IgD-negative memory B cell (primary cell): ENCODE results near the gene ABO. TPM values are rescaled to one million over a fixed set of nuclear protein-coding genes. Genes with fewer than 3 reads are reported as not detected.
"Not testable (repeated sequence)": the region's sequence is repeated elsewhere in the genome, so short reads cannot be mapped to it uniquely, and the experiment has no call there.

Experiments used
- H3K27ac Mint-ChIP-seq, 3 donors: one replicate each; pipeline ENCODE4 v1.8.0; 2020 to 2022; ENCODE audit warnings: mild to moderate bottlenecking in 3 of 3, mixed read lengths in 3 of 3, moderate library complexity in 1 of 3
- H3K27me3 Mint-ChIP-seq: one replicate; pipeline ENCODE4 v1.8.0; 2021; ENCODE audit warnings: mixed read lengths
- H3K36me3 Mint-ChIP-seq: one replicate; pipeline ENCODE4 v1.8.0; 2020; ENCODE audit warnings: mild to moderate bottlenecking, mixed read lengths
- H3K4me1 Mint-ChIP-seq, 3 donors: one replicate each; pipeline ENCODE4 v1.8.0; 2020 to 2022; ENCODE audit warnings: mixed read lengths in 3 of 3, mild to moderate bottlenecking in 1 of 3
- H3K4me3 Mint-ChIP-seq, 4 donors: one replicate each; pipeline ENCODE4 v1.8.0; 2020 to 2022; ENCODE audit warnings: mild to moderate bottlenecking in 4 of 4, mixed read lengths in 4 of 4, moderate library complexity in 3 of 4
- H3K9me3 Mint-ChIP-seq, 3 donors: one replicate each; pipeline ENCODE4 v1.8.0; 2020 to 2021; ENCODE audit warnings: mixed read lengths in 3 of 3, mild to moderate bottlenecking in 1 of 3
- polyA plus RNA-seq: library from polyadenylated mRNA; unstranded; fragments of 300-500 nt; fragmentation: Illumina TruSeq; gene quantifications from one replicate; pipeline ENCODE4 v1.2.3, GENCODE V29; 2021

Gene ABO
- polyA plus RNA-seq, 1 donor from 2014 or later = not detected

DNA sequence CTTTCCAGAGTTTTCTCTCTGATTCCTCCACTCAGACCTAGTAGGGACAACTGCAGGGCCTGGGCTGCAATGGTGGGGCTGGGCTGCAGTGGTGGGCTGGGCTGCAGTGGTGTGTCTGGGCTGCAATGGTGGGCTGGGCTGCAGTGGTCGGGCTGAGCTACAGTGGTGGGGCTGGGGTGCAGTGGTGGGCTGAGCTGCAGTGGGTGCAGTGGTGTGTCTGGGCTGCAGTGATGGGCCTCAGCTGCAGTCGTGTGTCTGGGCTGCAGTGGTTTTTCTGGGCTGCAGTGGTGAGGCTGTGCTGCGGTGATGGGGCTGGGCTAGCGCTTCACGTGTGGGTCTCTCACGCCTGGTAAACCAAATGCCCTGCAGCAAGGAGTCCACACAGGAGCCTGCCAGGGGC is 27.4 kb downstream of the ABO start:
- no peak overlapping the region for H3K4me3 Mint-ChIP-seq
- H3K36me3 Mint-ChIP-seq = no peaks in the 10 kb centered on the region
- peaks cover 0 to 2% (median 0%) of the 10 kb centered on the region in 3 donors for H3K4me1 Mint-ChIP-seq
- peaks cover 16% of the 10 kb centered on the region for H3K27me3 Mint-ChIP-seq
- H3K27ac Mint-ChIP-seq = no peak overlapping the region
- peaks cover 0 to 2% (median 0%) of the 10 kb centered on the region in 3 donors for H3K9me3 Mint-ChIP-seq

DNA sequence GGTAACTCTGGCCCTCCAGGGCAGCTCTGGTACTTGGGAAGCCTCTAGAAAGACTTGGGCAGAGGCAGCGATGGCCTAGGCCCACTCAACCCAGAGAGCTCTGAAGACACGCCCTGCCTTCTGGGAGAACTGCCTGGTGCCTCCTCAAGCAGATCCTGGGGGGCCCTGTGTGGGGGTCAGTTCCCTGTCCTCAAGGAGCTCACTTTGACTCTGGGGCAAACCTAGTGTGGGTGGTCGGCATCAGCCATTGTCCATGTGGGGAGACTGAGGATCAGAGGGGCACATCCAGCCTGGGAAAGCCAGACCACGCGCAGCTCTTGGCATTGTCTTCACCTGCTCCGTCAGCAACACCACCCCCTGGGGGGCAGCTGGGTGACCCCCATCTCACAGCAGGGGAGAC is 28.0 kb downstream of the ABO start:
- Mint-ChIP-seq H3K4me3 (no peak overlapping the region), H3K27ac (no peak overlapping the region), H3K9me3 (peaks cover 0 to 2% (median 0%) of the 10 kb centered on the region in 3 donors), H3K36me3 (no peaks in the 10 kb centered on the region), H3K27me3 (peaks cover 20% of the 10 kb centered on the region), H3K4me1 (peaks cover 0 to 2% (median 0%) of the 10 kb centered on the region in 3 donors)

DNA sequence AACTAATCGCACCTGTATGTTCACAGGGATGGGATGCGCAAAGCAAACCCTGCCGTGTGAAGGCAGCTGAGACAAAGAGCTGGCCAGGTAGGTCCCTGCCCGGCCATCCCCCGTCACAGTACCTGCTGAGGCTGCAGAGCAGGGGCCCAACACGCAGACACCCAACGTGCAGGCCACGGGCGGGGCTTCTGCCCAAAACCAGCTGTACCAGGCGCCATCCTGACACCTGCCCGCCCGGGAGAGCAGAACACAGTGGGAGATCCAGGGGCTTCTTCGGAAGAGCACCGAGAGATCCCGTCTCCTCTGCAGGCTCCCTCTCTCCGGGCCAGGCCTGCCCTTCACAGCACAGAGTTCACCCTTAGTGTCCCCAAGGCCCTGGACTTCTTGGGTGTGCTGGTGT is 28.4 kb downstream of the ABO start:
- Mint-ChIP-seq H3K27me3 (peaks cover 20% of the 10 kb centered on the region), H3K9me3 (peaks cover 0 to 2% (median 0%) of the 10 kb centered on the region in 3 donors), H3K36me3 (no peaks in the 10 kb centered on the region), H3K4me3 (no peak overlapping the region), H3K27ac (no peak overlapping the region), H3K4me1 (peaks cover 0 to 2% (median 0%) of the 10 kb centered on the region in 3 donors)

DNA sequence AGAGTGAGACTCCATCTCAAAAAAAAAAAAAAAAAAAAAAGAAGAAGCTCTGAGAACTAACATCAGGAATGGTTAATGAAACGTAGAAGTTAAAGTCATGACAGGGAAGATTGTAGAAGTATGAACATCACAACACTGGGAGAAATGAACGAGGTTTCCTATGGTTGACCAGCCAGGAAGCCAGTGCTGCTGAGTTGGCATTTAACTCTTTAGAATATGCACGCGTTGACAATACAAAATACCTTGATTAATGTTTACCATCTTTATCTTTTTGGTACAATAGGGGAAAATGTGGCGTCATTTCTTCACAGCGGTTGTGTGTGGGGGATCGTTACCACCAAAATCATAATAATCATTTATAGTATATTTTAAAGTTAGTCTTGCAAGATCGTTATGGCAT is 32.0 kb downstream of the ABO start:
- no peak overlapping the region for H3K4me3 Mint-ChIP-seq
- peaks cover 13% of the 10 kb centered on the region for H3K27me3 Mint-ChIP-seq

DNA sequence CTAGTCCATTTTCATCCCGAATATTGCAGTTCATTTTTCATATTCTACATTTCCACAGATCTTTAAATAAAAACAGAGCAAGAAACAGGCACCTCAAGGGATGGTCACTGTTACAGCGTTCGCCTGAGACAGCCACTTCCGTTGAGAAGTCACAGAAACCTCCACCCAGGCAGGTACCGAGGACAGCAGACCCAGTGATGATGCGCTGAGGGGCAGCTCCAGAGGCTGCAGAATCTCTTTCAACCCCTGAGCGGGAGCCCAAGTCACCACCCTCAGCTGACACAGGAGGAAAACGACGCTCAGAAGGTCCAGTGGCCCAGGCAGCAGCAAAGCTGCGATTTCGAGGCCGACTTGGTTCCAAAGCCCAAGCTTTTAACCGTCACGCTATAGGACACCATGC is 32.8 kb downstream of the ABO start:
- H3K36me3 Mint-ChIP-seq = no peaks in the 10 kb centered on the region
- peaks cover 0 to 2% (median 0%) of the 10 kb centered on the region in 3 donors for H3K9me3 Mint-ChIP-seq
- peaks cover 0 to 8% (median 8%) of the 10 kb centered on the region in 3 donors for H3K4me1 Mint-ChIP-seq
- H3K4me3 Mint-ChIP-seq = no peak overlapping the region
- peaks cover 17% of the 10 kb centered on the region for H3K27me3 Mint-ChIP-seq
- no peak overlapping the region for H3K27ac Mint-ChIP-seq

More for the DNA sequence above, 32.0 kb downstream of the ABO start:
- Mint-ChIP-seq H3K36me3 (no peaks in the 10 kb centered on the region), H3K27ac (no peak overlapping the region), H3K4me1 (peaks cover 0 to 6% (median 3%) of the 10 kb centered on the region in 3 donors), H3K9me3 (peaks cover 0 to 2% (median 0%) of the 10 kb centered on the region in 3 donors)

DNA sequence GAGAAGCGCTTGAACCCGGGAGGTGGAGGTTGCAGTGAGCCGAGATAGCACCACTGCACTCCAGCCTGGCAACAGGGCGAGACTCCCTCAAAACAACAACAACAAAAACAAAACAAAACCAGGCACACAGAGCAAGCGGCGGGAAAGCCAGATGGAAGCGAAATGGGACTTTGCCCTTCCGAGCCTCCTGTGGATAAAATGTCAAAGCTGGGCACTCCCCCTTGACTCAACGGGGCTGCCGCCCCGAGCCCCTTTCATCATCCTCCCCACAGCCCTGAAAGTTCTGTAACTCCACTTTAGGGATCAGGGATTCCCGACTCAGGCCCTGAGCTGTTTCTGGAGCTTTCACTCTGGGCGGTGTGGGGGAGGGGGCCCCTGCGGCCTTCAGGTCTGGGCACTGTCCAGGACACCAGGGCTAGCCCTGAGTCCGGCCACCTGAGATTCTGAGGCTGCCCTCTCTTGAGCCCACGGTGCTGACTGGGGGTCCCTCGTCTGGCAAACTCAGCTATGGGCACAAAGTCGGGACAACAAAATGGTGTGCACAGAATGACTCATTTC is 35.4 kb downstream of the ABO start:
- no peak overlapping the region for H3K4me3 Mint-ChIP-seq
- peaks cover 0 to 8% (median 7%) of the 10 kb centered on the region in 3 donors for H3K4me1 Mint-ChIP-seq
- H3K27ac Mint-ChIP-seq = no peak overlapping the region
- no peaks in the 10 kb centered on the region for H3K9me3 Mint-ChIP-seq
- no peaks in the 10 kb centered on the region for H3K36me3 Mint-ChIP-seq
- peaks cover 19% of the 10 kb centered on the region for H3K27me3 Mint-ChIP-seq

DNA sequence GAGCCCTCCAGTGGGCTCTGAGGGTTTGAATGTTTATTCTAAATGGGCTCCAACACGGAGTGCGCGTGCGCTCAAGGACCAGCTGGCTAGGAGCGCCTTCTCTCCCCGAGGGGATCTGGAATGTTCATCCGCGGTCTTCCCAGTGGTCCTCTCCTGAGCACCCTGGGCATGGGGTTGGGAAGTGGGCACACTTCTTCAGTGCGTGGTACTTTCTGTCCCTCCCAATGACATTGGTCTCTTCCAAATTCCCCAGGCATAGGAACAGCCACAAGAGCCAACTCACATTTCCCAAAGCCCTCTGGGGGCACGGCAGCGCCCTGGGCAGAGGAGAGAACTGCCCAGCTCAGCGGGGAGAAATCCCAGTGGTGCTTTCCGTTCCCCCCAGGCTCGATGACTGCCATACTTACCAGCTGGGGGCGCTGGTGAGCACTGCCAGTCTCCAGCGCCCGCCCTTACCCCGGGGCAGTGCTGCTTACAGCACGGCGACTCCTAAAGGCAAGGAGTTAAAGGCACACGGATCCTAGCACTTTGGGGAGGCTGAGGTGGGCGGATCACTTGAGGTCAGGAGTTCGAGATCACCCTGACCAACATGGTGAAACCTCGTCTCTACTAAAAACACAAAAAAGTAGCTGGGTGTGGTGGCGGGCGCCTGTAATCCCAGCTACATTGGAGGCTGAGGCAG is 36.0 kb downstream of the ABO start:
- Mint-ChIP-seq H3K27ac (no peak overlapping the region), H3K4me1 (peaks cover 0 to 8% (median 7%) of the 10 kb centered on the region in 3 donors), H3K9me3 (no peaks in the 10 kb centered on the region), H3K36me3 (no peaks in the 10 kb centered on the region), H3K4me3 (peak overlapping the region in 2 of 4 donors; percentile 23 to 49), H3K27me3 (peaks cover 19% of the 10 kb centered on the region)

DNA sequence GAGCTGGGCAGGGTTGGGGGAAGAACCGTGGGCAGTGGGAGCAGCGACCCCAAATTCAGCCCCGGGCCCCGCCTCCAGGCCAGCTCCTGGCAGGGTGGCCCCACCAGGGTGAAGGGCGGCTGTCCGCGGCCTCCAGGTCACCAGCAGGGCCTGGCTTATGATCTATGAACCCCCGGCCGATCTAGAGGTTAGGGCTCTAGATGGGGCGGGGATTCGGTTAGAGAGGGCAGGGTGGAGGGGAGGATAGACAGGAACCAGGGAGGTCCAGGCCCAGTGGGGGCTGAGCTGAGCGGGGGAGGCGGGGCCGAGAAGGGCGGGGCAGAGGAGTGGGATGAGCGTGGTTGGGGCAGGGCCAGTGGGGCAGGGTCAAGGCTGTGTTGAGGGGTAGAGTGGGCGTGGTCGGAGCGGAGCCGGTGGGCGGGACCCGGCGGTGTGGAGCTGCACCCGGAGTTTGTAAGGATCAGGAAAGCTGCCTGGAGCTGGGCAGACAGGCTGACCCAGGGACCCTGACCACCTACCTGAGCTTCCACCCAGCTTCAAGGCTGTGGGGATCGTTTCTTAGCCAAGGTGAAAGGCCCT is 36.6 kb downstream of the ABO start:
- no peaks in the 10 kb centered on the region for H3K9me3 Mint-ChIP-seq
- H3K4me3 Mint-ChIP-seq = peak overlapping the region in 2 of 4 donors; percentile 23 to 55
- H3K27ac Mint-ChIP-seq = no peak overlapping the region
- peaks cover 0 to 8% (median 7%) of the 10 kb centered on the region in 3 donors for H3K4me1 Mint-ChIP-seq
- no peaks in the 10 kb centered on the region for H3K36me3 Mint-ChIP-seq
- H3K27me3 Mint-ChIP-seq = peaks cover 19% of the 10 kb centered on the region

DNA sequence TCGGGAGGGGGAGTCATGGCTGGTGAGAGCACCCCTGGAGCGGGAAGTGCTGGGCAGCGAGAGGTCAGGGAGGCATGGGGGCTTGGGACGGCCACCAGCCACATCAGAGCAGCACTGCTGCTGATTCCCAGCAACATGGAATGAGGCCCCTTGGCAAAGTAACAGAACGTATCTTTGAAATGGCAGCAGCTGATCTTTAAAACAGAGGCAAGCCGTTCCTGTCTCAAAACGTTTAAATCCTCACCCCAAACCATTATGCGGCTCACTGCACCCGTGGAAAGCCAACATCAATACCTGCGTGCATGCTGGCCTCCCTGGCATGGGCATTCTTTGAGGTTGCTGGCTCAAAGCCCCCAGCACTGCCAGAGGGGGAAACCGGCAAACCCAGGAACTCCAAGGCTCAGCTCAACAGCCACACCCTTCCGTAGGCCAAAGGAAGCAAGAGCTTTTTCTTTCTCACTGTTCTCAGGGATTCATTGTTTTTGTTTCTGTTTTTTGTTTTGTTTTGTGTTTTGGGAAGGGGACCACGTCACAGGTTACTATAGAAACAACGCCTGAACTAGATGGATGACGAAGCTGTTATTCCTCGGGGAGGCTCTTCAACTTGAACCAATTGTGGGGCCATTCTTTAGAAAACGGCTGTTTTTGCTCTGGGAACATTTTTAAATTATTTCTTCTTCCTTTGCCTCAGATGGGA is 37.8 kb downstream of the ABO start:
- peak overlapping the region in 1 of 3 donors; percentile 20 for H3K27ac Mint-ChIP-seq
- no peaks in the 10 kb centered on the region for H3K9me3 Mint-ChIP-seq
- no peak overlapping the region for H3K4me3 Mint-ChIP-seq
- peaks cover 0 to 8% (median 7%) of the 10 kb centered on the region in 3 donors for H3K4me1 Mint-ChIP-seq
- peaks cover 18% of the 10 kb centered on the region for H3K27me3 Mint-ChIP-seq
- peaks cover 1% of the 10 kb centered on the region for H3K36me3 Mint-ChIP-seq

DNA sequence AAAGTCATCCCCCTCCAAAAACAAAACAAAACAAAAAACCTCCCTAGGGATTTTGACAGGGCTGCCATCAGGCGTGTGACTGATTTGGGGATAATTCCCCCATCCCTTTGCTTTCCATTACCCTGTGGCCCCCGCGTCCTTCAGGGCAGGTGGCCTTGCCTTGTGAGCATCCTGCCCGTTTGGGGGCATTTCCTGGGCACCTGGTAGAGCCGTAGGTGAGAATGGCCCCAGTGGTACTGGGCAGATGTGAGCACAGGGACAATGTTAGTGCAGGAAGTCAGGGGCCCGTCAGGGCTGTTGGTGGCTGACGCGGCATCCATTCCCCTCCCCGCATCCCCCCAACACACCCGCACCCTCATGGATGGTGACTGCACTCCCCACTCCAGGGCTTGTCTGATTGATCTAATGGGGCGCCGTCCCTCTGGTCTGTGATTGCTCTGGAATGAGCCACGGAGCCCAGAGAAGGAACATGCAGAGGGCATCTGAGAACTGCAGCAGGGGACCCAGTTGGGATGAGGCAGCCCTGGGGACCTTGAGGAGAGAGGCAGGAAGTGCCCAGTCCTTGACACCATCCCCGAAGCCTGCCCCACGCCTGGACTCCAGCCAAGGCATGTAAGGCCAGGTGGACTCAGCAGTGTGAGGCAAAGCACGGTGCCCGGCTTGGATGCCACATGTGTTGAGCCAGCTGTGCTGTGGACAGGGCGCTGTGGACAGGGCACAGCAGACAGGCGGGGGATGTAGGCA is 38.5 kb downstream of the ABO start:
- H3K27me3 Mint-ChIP-seq = peaks cover 16% of the 10 kb centered on the region
- H3K4me3 Mint-ChIP-seq, H3K9me3 Mint-ChIP-seq, H3K36me3 Mint-ChIP-seq, H3K4me1 Mint-ChIP-seq, H3K27ac Mint-ChIP-seq: not testable (repeated sequence)

DNA sequence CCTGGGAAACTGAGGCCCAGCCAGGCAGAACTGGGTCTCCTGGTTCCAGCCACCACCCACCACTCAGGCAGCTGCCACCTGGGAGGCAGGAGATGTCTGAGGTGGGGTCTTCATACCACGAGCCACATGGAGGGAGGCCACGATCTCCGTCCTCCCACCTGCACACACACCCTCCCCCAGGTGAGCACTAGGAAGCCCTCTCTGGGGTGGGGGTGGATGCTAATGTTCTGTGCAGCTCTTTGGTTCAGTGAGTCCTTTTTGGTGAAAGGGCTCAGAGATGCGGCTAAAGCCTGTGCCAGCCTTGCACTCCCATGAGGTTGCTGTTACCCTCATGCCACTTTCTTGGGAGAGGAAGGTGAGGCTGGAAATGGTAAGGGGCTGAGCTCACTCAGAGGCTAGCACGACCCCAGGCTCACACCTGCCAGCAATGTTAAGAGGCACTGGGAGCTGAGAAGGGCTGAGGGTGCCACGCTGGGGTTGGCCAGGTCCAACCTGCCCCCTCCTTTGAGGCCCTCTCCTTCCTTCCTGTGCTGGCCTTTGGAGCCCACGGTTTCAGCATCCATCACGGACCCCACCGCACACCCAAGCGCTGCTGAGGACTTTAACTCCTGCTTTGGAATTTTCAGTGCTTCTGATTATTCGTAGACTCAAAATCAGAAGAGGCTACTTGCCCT is 39.3 kb downstream of the ABO start:
- peaks cover 16% of the 10 kb centered on the region for H3K27me3 Mint-ChIP-seq
- no peak overlapping the region for H3K27ac Mint-ChIP-seq
- peaks cover 0 to 8% (median 7%) of the 10 kb centered on the region in 3 donors for H3K4me1 Mint-ChIP-seq
- no peaks in the 10 kb centered on the region for H3K9me3 Mint-ChIP-seq
- no peak overlapping the region for H3K4me3 Mint-ChIP-seq
- H3K36me3 Mint-ChIP-seq = peaks cover 1% of the 10 kb centered on the region

DNA sequence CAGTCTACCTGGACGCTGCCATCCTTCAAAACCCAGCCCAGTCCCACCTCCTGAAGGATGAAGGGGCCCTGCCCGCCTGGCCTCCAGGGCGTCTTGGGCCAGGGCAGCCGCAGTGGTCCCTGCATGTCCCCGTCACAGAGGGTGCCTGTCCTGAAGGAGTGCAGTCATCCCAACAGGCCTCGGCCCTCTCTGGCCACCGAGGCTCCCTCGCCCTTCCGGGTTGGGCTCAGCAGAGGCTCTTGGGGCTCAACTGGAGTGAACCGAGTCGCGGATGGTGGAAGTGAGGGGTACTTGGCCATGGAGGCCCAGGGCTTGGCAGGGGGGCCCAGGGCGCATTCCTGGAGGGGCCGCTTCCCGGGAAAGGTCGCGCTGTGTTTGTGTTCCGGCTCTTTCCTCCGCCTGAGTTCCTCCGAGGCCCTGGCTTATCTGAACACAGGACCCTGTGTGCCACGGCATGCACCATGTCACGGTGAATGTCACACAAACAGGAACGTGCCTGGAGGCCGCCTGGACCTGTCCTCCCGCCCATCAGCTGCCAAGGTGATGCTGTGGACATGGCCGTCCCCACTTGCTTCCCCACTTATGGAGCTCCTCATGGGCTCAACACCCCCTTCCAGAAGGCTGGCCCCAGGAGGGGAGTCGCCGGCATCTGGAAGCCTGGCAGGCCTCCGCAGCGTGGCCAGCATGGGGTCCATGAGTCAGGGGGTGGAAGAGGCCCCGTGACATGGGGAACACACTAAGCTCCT is 40.3 kb downstream of the ABO start:
- peaks cover 0 to 2% (median 0%) of the 10 kb centered on the region in 3 donors for H3K9me3 Mint-ChIP-seq
- no peak overlapping the region for H3K27ac Mint-ChIP-seq
- H3K4me3 Mint-ChIP-seq = no peak overlapping the region
- peaks cover 1% of the 10 kb centered on the region for H3K36me3 Mint-ChIP-seq
- peaks cover 0 to 8% (median 7%) of the 10 kb centered on the region in 3 donors for H3K4me1 Mint-ChIP-seq
- peaks cover 14% of the 10 kb centered on the region for H3K27me3 Mint-ChIP-seq

DNA sequence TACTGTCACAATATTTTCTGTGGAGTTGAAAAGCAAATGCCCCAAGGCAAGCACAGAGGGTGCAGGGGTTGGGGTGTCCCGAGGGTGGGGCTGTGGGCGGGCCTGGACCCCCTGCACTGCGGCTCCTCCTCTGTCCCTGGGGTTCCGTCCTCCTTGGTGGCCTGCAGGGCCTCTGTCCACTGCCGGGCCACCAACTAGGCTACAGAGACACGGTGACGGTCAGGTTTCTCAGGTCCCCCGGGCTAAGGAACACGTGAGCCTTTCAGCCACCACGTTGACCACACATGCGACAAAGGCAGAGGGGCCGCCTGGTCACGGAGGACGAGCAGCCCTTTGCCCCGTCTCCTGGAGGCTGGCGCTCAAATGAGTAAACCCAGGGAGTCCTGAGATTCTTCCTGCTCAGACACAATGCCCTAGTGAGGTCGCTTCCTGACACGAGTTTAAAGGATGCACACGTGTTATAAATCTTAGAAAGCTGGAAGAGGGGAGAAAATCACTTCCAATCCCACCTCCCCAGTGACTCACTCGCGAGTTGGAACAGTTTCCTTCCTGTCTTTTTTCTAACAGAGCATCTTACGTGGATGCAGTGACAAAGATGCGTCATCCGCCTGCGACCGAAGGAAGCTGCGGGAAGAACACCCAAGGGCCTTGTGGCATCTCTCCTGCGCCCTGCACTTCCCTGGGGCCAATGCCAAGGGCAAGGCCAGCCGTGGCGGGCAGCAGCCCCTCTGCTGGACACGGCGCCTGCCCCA is 41.1 kb downstream of the ABO start:
- H3K4me1 Mint-ChIP-seq = peaks cover 0 to 7% (median 5%) of the 10 kb centered on the region in 3 donors
- H3K36me3 Mint-ChIP-seq = peaks cover 1% of the 10 kb centered on the region
- peaks cover 0 to 2% (median 0%) of the 10 kb centered on the region in 3 donors for H3K9me3 Mint-ChIP-seq
- H3K27me3 Mint-ChIP-seq = peaks cover 11% of the 10 kb centered on the region
- no peak overlapping the region for H3K4me3 Mint-ChIP-seq
- no peak overlapping the region for H3K27ac Mint-ChIP-seq
